LNCAP (cell line): Measurements from ENCODE around the gene CNOT9.

Experiments
- TF ChIP-seq, protein P1 (sequence below): fragments of 450-650 bp; IDR thresholded peaks from 2 replicates; pipeline ENCODE4 v1.5.1; 2017; ENCODE audit warnings: mild to moderate bottlenecking

The CNOT9 gene

DNA sequence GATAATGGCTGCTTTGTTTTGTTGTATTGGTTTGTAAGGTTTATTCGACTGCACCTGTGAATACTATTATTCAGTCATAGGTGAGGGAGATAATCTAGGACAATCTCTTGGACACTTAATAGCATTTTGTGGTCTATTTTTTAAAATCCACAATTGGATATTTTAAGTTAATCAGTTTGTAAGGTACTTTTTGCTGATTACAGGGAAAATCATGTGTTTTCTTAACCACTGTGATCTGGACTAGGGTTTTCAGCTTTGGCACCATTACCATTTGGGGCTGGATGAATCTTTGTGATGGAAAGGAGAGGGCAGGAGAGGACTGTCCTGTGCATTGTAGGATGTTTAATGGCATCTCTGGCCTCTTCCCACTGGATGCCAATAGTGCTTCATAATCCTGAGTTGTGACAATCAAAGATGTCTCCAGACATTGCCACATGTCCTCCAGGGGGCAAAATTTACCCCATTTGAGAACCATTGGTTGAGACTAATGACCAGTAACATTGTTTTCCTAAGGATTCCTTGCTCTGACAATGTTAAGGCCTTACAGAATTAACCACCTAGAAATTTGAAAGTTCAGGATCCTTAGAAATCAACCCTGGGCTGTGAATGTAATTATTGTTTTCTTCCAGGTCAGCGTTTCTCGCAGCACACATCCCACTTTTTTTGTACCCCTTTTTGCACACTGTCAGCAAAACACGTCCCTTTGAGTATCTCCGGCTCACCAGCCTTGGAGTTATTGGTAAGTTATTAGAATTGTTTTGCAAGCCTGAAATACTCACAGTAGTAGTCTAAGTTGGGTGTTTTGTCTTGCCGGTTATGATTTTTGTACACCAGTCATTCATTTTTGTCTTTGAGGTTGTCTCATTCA lies 15.6 kb downstream of the CNOT9 start:
- TF ChIP-seq, protein P1, sequence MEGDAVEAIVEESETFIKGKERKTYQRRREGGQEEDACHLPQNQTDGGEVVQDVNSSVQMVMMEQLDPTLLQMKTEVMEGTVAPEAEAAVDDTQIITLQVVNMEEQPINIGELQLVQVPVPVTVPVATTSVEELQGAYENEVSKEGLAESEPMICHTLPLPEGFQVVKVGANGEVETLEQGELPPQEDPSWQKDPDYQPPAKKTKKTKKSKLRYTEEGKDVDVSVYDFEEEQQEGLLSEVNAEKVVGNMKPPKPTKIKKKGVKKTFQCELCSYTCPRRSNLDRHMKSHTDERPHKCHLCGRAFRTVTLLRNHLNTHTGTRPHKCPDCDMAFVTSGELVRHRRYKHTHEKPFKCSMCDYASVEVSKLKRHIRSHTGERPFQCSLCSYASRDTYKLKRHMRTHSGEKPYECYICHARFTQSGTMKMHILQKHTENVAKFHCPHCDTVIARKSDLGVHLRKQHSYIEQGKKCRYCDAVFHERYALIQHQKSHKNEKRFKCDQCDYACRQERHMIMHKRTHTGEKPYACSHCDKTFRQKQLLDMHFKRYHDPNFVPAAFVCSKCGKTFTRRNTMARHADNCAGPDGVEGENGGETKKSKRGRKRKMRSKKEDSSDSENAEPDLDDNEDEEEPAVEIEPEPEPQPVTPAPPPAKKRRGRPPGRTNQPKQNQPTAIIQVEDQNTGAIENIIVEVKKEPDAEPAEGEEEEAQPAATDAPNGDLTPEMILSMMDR, result no peak

DNA sequence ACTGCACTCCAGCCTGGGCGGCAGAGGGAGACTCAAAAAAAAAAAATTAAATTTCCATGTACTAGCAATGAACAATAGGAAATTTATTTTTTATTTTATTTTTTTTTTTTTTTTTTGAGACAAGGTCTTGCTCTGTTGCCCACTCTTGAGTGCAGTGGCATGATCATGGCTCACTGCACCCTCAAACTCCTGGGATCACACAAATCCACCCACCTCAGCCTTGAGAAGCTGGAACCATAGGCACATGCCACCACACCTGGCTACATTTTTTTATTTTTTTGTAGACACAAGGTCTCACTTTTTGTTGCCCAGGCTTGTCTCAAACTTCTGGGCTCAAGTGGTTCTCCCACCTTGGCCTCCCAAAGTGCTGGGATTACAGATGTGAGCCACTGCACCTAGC lies 16.9 kb downstream of the CNOT9 start:
- TF ChIP-seq, protein P1, result no peak

DNA sequence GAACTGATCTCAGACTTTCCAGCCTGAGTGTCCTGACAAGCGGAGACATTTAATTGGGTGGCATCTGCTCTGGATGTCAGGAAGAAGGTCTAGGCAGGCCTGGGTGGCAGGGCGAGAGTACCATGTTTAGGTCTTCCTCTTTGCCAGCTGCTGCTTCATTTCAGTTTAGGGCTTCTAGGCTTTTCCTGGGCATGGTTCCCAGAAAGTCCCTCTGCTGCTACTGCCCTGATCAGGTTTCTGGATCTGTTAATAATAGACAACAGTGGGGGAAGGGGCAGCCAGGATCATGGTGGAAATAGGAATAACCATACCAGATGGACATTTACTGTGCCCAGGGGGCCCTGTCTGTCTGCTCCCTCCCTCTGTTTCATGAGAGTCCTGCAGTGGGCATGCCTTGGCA lies 36.8 kb downstream of the CNOT9 start:
- TF ChIP-seq, protein P1, result no peak

DNA sequence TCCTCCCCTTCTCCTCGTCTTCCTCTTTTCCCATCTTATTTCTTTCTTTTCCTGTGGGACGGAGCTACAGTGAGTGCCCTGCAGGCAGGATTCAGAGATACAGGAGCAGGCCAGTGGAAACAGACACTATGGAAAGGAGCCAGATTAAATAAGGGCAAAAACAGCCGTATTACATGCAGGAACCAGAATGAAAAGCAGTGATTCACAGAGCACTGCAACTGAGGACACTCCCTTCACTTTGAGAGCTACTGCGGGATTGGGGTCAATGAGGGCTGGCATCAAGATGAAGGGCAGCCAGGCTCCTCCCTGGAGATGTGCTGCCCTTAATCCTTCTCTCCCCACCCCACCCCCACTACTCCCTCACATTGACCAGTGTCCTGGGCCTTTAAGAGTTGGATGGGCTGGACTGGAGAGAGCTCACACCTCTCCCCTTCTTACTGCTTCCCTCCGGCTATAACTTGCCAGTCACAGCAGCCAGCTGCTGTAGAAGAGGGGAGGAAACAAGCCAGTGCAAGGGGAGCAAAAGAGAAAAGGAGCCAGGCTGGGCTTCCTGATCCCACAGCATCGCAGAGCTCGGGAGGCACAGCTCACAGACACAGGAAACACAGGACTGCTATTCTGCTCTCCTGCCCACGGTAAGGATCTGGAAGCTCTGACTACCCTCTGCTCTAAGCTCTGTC lies 38.9 kb downstream of the CNOT9 start, which contains the start of gene PLCD4:
Gene PLCD4 (plus strand): TSS at position 464 of the 680 bp plus-strand sequence. CDS start 7,841 bp downstream, outside the sequence.
- TF ChIP-seq, protein P1, result no peak

DNA sequence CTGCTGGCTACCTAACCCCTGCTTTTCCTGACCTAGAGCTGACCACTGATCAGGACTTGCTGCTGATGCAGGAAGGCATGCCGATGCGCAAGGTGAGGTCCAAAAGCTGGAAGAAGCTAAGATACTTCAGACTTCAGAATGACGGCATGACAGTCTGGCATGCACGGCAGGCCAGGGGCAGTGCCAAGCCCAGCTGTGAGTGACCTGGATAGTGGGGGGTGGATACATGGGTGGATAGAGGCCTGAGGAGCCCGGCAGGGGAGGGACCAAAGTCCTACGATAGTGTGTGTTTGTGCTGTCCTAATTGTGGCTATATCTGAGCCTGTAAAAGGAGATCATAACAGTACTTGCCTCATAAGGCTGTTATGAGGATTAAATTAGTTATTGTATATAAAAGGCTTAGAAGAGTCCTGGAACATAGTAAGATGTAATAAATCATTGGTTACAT lies 47.3 kb downstream of the CNOT9 start:
- TF ChIP-seq, protein P1, result no peak

DNA sequence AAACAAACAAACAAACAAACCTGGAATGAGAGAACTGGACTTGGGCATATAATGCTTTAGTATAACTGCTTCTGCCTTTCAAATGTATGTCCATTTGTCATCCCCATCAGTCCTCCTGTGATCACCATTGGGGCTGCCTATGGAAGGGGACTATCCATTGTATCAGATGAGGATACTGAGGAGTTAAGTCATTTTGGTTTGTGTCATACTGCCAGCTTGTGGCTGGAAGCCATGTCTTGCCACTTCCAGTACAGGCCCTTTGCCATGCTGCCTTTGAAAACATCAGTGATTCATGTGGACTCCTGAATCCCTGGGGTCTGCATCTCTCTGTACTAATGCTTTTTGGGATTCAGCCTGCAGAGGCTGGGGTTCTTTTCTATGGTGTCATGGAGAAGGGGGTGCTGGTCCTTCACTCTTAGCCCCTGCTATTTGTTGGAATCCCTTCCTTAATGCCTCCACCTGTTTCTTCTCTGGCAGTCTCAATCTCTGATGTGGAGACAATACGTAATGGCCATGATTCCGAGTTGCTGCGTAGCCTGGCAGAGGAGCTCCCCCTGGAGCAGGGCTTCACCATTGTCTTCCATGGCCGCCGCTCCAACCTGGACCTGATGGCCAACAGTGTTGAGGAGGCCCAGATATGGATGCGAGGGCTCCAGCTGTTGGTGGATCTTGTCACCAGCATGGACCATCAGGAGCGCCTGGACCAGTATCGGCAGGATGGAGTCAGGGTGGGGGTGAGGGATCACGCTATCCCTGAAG lies 49.6 kb downstream of the CNOT9 start:
- TF ChIP-seq, protein P1, result no peak

DNA sequence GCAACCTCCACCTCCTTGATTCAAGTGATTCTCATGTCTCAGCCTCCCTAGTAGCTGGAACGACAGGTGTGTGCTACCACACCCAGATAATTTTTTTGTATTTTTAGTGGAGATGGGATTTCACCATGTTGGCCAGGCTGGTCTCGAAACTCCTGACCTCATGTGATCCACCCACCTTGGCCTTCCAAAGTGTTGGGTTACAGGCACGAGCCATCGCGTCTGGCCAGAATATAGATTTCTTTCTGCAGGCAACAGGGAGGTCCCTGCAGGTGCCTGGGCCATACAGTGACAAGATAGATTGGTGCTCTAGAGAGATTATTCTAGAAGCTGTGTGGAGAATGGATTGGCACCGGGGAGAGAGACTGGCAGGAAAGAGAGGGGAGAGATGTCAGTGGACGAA lies 52.4 kb downstream of the CNOT9 start:
- TF ChIP-seq, protein P1, result no peak
